ENCODE results near the gene AJAP1.

DNA sequence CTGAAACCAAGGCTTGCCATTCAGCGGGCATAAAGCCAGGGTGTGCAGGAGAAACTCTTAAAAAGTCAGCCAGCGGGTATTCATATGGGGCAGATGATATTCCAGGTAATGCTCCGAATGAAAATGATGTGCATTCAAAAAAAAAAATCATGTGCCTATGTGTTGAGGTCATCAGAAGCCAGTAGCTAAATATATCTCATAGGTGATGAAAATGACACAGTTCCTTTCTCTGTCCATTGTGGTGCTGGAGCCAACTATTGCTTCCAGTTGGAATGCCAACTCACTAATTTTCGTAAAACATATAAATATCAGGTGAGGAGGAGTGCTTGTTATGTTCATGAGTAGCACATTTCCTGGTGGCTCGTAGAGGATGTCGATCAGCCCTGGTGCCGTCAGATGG, 23.2 kb downstream of the AJAP1 start:
- TF ChIP-seq CTCF (conservative IDR thresholded peaks at IDR 0.05) = no peak
- TF ChIP-seq EZH2 (IDR thresholded peaks at IDR 0.05; ENCODE audit: low read depth) = no peak
